ENCODE data around the gene ETV6. TPM values are rescaled to one million over a fixed set of nuclear protein-coding genes. Genes with fewer than 3 reads are reported as not detected.

ETV6 gene
- total RNA-seq, 1 experiment from 2014 or later = 19.3 TPM

- Mint-ChIP-seq H3K4me3 (ENCODE audit: unreplicated experiment) (no peak overlapping the region), H3K9me3 (ENCODE audit: unreplicated experiment) (no peaks in the 10 kb centered on the region), H3K27ac (ENCODE audit: low read depth, unreplicated experiment) (no peak overlapping the region), H3K27me3 (ENCODE audit: insufficient read depth, unreplicated experiment) (no peaks in the 10 kb centered on the region), H3K36me3 (ENCODE audit: insufficient read depth, unreplicated experiment) (no peaks in the 10 kb centered on the region), H3K4me1 (ENCODE audit: insufficient read depth, unreplicated experiment) (peaks cover 13% of the 10 kb centered on the region)
- TF ChIP-seq CTCF (IDR thresholded peaks at IDR 0.05; ENCODE audit: unreplicated experiment) = no peak
- DNase-seq (ENCODE audit: unreplicated experiment) = no peak
- ChIA-PET CTCF (interaction anchor here (1.3 kb wide), 1 partner anchor 25 kb away, joined by 3 read pairs; no protein-coding TSS in a partner anchor), POLR2A (interaction anchor here (0.6 kb wide), 1 partner anchor 49 kb away, joined by 3 read pairs; no protein-coding TSS in a partner anchor)
- intact Hi-C loops (cut with micrococcal nuclease) = no loop called here
- BruUV-seq (replicated peaks) = no TSS peak
Measured at GRCh38 chr12:11825278-11825677, 175.8 kb downstream of the ETV6 start.

- peaks cover 12% of the 10 kb centered on the region for H3K4me1 Mint-ChIP-seq (ENCODE audit: insufficient read depth, unreplicated experiment)
- ChIA-PET POLR2A (no interaction called here), CTCF (no interaction called here)
- no TSS peak for BruUV-seq (replicated peaks)
- TF ChIP-seq CTCF (IDR thresholded peaks at IDR 0.05; ENCODE audit: unreplicated experiment) = no peak
- H3K27me3 Mint-ChIP-seq (ENCODE audit: insufficient read depth, unreplicated experiment) = no peaks in the 10 kb centered on the region
- H3K9me3 Mint-ChIP-seq (ENCODE audit: unreplicated experiment) = no peaks in the 10 kb centered on the region
- no peak overlapping the region for H3K27ac Mint-ChIP-seq (ENCODE audit: low read depth, unreplicated experiment)
- peaks cover under 1% of the 10 kb centered on the region for H3K36me3 Mint-ChIP-seq (ENCODE audit: insufficient read depth, unreplicated experiment)
- intact Hi-C loops (cut with micrococcal nuclease) = no loop called here
- H3K4me3 Mint-ChIP-seq (ENCODE audit: unreplicated experiment) = no peak overlapping the region
- no peak for DNase-seq (ENCODE audit: unreplicated experiment)
Measured at GRCh38 chr12:11826574-11826973, 177.1 kb downstream of the ETV6 start.

GRCh38 chr12:11827091-11828061 lies 177.9 kb downstream of the ETV6 start:
- intact Hi-C loops (cut with micrococcal nuclease) = no loop called here
- H3K4me1 Mint-ChIP-seq (ENCODE audit: insufficient read depth, unreplicated experiment) = peaks cover 4% of the 10 kb centered on the region
- no peak for TF ChIP-seq CTCF (IDR thresholded peaks at IDR 0.05; ENCODE audit: unreplicated experiment)
- H3K27ac Mint-ChIP-seq (ENCODE audit: low read depth, unreplicated experiment) = no peak overlapping the region
- H3K4me3 Mint-ChIP-seq (ENCODE audit: unreplicated experiment) = no peak overlapping the region
- no TSS peak for BruUV-seq (replicated peaks)
- ChIA-PET CTCF (interaction anchor here (0.7 kb wide), 1 partner anchor 33 kb away, joined by 3 read pairs; no protein-coding TSS in a partner anchor), POLR2A (no interaction called here)
- no peaks in the 10 kb centered on the region for H3K27me3 Mint-ChIP-seq (ENCODE audit: insufficient read depth, unreplicated experiment)
- no peak for DNase-seq (ENCODE audit: unreplicated experiment)
- peaks cover 8% of the 10 kb centered on the region for H3K36me3 Mint-ChIP-seq (ENCODE audit: insufficient read depth, unreplicated experiment)
- no peaks in the 10 kb centered on the region for H3K9me3 Mint-ChIP-seq (ENCODE audit: unreplicated experiment)

GRCh38 chr12:11829764-11830194 lies 180.3 kb downstream of the ETV6 start:
- H3K9me3 Mint-ChIP-seq (ENCODE audit: unreplicated experiment) = no peaks in the 10 kb centered on the region
- H3K36me3 Mint-ChIP-seq (ENCODE audit: insufficient read depth, unreplicated experiment) = peaks cover 9% of the 10 kb centered on the region
- ChIA-PET POLR2A (interaction anchor here (0.7 to 1.1 kb wide), 2 partner anchors 20 to 180 kb away, joined by 3 read pairs; partner anchors contain the start of gene ETV6), CTCF (interaction anchor here (0.8 to 1.3 kb wide), 2 partner anchors 30 to 206 kb away, joined by 3 read pairs; no protein-coding TSS in a partner anchor)
- intact Hi-C loops (cut with micrococcal nuclease) = loop anchor here (10.0 kb wide), 1 partner anchor 245 kb away; no protein-coding TSS in a partner anchor
- peaks cover 12% of the 10 kb centered on the region for H3K4me1 Mint-ChIP-seq (ENCODE audit: insufficient read depth, unreplicated experiment)
- H3K27ac Mint-ChIP-seq (ENCODE audit: low read depth, unreplicated experiment) = no peak overlapping the region
- BruUV-seq (replicated peaks) = no TSS peak
- H3K4me3 Mint-ChIP-seq (ENCODE audit: unreplicated experiment) = no peak overlapping the region
- TF ChIP-seq CTCF (IDR thresholded peaks at IDR 0.05; ENCODE audit: unreplicated experiment) = no peak
- H3K27me3 Mint-ChIP-seq (ENCODE audit: insufficient read depth, unreplicated experiment) = no peaks in the 10 kb centered on the region
- DNase-seq (ENCODE audit: unreplicated experiment) = no peak

Measured in MCF 10A (cell line).